Activated CD8-positive, alpha-beta memory T cell treated with anti-CD3 and anti-CD28 coated beads for 36 hours (primary cell): ENCODE data around the gene ATP6V1G1. TPM values are rescaled to one million over a fixed set of nuclear protein-coding genes. Genes with fewer than 3 reads are reported as not detected.

Source experiments
- CTCF ChIA-PET: fragments of 350-600 bp; sonication (Branson Sonifier 250); formaldehyde crosslinking; loops from one replicate; lab custom pipeline; 2021; ENCODE audit warnings: antibody characterized with exemption; lab: Charles Lee
- POLR2A ChIA-PET: fragments of 350-600 bp; sonication (Branson Sonifier 250); formaldehyde crosslinking; loops from one replicate; lab custom pipeline; 2021; ENCODE audit warnings: antibody characterized with exemption; lab: Charles Lee
- total RNA-seq, 2 experiments: library from RNA; stranded (reverse); gene quantifications; one replicate each; pipeline ENCODE4 v1.2.3, GENCODE V29; 2021

The ATP6V1G1 gene
- 10 to 100 TPM; 39.6 to 41.8 TPM for total RNA-seq

- POLR2A ChIA-PET = interaction anchor here (0.5 to 1.6 kb wide), 7 partner anchors 24 to 330 kb away, joined by 3 to 16 read pairs (median 3); partner anchors contain the start of gene TMEM268
- CTCF ChIA-PET = interaction anchor here (0.7 to 1.6 kb wide), 8 partner anchors 23 to 248 kb away, joined by 3 to 9 read pairs (median 4); partner anchors contain the start of genes TMEM268 and WHRN
Observed at GRCh38 chr9:114587345-114588202, at the start of gene ATP6V1G1. Gene ATP6V1G1, plus strand, starts transcription at chr9:114587769. Its CDS starts 70 bp downstream, at chr9:114587839.

DNA sequence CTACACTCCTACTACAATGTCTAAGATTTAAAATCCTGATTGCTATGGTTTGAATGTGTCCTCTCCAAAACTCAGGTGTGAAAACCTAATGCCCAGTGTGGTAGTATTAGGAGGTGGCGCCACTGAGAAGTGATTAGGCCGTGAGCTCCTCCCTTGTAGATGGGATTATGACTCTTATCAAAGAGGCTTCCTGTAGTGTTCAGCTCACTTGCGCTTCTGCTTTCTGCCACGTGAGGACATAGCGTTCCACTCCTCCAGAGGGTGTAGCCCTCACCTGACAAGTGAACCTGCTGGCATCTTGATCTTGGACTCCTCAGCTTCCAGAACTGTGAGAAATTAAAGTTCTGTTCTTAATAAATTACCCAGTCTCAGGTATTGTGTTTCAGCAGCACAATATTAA is 49.3 kb upstream of the ATP6V1G1 start:
- POLR2A ChIA-PET = no interaction called here
- CTCF ChIA-PET = no interaction called here

- POLR2A ChIA-PET = no interaction called here
- CTCF ChIA-PET = interaction anchor here (0.7 kb wide), 1 partner anchor 1428 kb away, joined by 4 read pairs; no protein-coding TSS in a partner anchor
Observed at GRCh38 chr9:114539701-114540380, 47.7 kb upstream of the ATP6V1G1 start.

DNA sequence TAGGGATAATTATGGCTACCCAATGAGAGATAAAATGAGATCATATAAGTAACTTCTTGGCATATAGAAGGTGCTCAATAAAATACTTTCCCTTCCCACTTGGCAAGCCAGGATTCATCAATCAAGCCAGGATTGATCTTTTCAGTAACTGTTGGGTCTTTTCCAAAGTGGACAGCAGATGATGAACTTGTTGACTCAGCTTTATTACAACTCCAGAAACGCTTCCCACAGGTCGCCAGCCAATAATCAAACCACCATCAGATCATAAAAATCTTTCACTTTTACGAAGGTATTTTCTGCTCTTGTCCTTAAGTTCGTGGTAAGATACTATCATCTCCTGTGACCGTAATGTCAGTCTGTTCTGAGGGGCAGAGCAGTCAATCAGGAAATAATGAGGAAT is 42.5 kb upstream of the ATP6V1G1 start:
- ChIA-PET POLR2A (no interaction called here), CTCF (no interaction called here)

GRCh38 chr9:114546851-114547250 is 40.7 kb upstream of the ATP6V1G1 start:
- CTCF ChIA-PET = no interaction called here

DNA sequence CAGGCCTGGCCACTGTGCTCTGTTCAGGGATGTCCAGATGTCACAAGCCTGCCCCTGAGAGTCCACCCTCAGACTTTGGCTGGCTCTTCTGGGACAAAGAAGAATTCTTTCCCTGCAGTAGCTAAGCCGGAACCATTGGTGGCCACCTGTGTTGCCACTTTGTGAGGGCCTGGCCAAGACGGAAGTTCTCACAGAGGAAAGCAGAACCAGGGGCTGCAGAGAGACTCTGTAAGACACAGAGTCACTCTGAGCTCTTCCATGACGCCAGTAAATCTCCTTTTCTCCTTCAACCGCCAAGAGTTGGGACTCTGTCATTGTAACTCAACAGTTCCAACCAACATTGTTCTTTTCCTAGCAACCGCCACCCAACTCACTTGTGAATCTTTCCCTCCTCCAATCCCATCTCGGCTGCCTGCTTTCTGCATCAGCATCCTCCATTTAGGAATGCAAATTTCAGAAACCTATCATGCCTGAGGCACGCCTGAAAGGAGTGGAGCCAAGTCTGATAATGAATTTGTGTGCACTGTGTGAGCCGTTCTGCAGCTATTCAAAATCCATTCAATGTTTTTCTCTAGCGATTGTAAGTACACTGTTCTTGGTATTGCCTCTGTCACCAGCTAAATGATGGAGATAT is 37.8 kb upstream of the ATP6V1G1 start:
- POLR2A ChIA-PET = no interaction called here
- CTCF ChIA-PET = interaction anchor here (0.9 kb wide), 1 partner anchor 104 kb away, joined by 3 read pairs; no protein-coding TSS in a partner anchor

More at GRCh38 chr9:114546851-114547250, 40.7 kb upstream of the ATP6V1G1 start:
- POLR2A ChIA-PET = no interaction called here

GRCh38 chr9:114551750-114552685 is 35.6 kb upstream of the ATP6V1G1 start:
- ChIA-PET POLR2A (no interaction called here), CTCF (no interaction called here)

DNA sequence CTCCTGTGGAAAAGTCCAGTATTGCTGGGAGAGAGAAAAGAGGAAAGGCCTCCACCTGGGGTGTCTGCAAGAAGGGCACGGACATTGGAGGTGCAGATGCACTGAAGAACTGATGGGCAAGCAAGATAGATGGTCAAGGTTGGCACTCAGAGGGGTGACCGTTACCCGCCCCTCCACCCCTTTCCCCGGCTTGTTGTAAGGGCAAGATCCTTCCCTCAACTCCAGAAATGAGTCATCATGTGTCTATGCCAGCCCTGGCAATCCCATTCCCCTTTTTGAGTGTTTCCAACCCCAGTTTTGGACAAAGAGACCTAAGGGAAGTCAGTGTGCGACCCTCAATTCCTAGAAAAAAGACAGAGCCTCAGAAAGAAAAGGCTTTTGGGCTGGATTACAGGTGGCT is 34.9 kb upstream of the ATP6V1G1 start:
- ChIA-PET POLR2A (no interaction called here), CTCF (no interaction called here)

DNA sequence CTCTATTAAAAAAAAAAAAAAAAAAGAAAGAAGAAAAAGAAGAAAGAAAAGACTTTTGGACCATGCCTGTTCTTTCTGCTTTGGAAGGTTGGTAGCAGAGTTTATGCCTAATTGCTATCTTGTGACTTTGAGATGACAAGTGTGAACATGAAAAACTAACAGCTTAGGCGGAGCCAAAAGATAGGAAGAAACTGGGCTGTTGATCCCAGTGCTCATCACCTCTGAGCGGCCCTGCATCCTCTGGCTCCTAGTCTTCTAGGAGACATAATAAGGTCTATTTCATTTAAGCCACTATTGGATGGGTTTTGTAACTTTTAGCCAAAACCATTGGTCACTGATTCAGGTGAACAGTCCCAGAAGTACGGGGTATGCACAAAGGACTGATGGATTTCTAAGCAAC is 34.4 kb upstream of the ATP6V1G1 start:
- CTCF ChIA-PET = no interaction called here

GRCh38 chr9:114555696-114556095 is 31.9 kb upstream of the ATP6V1G1 start:
- ChIA-PET CTCF (no interaction called here), POLR2A (no interaction called here)

More for the DNA sequence above, 34.4 kb upstream of the ATP6V1G1 start:
- POLR2A ChIA-PET = no interaction called here

DNA sequence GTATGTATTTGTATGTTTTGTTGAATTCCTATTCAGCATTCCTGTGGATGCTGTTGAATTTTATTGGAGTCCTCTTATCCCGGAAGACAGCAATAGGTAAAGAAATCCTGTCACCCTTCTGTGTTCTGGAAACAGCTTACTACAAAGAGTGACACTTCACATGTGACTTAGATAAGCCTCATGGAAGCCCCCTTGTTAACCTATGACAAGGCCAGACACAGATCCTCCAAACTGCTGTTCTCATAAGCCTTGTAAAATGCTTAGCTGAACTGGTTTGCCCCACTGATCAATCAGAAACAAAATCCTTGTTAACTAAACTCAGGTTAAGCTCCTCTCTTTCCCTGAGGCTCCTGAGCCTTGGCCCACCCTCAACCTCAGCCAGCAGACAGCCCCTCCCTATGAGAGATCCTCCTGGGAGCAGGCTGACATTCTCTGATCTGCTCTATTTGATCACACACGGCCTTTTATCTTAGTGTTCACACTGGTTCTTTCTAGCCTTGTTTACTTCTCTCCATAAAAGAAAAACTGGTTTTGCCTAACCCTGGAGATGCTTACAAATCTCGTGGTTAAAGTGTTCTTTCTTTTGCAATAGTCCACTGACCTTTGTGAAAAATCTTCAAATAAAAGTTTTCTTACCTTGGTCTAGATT is 29.4 kb upstream of the ATP6V1G1 start:
- ChIA-PET POLR2A (no interaction called here), CTCF (no interaction called here)

DNA sequence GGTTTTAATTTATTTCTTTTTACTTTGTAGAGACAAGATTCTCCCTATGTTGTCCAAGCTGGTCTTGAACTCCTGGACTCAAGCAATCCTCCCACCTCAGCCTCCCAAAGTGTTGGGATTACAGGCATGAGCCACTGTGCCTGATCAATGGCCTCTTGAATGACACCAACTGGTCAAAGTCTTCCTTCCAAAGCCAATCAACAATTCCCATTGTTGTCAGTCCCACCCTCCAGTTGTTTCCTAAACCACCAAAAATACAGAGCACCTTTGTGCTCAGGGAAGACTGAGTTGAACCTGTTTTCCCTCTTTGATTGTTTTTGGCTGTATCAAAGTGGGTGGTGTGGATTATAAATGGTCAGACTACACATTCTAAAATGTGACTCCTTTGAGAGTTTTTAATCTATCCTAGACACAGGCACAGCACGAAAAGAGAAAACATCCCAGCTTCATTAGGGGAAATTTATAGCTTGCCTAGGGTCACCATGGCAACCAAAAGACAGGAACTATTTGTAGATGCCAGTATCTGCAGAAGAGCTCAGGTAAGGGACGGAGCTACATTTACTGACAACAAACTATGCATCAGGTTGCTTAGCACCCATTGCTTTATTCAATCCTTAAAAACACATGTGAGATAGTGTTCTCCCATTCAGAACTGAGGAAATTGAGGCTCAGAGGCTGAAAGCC is 27.6 kb upstream of the ATP6V1G1 start:
- POLR2A ChIA-PET = no interaction called here
- CTCF ChIA-PET = no interaction called here

DNA sequence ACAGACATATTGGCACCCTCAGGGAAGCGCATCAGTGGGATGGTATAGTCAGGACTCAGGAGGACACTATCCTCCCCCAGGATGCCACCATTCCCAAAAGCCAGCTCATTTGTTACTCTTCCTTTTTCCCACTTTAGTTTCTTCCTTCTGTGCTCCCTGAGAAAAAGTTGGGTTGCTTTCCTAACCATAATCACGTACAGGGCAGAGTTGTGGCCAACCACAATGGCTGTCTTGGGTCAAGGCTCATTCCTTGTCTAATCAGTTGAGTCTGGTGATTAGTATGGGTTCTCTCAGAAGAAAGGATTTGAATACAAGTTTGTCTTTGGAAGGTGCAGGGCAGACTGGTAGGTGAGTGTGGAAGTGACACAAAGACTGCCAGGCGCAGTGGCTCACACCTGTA is 26.6 kb upstream of the ATP6V1G1 start:
- ChIA-PET CTCF (interaction anchor here (0.6 kb wide), 1 partner anchor 92 kb away, joined by 3 read pairs; no protein-coding TSS in a partner anchor), POLR2A (no interaction called here)

DNA sequence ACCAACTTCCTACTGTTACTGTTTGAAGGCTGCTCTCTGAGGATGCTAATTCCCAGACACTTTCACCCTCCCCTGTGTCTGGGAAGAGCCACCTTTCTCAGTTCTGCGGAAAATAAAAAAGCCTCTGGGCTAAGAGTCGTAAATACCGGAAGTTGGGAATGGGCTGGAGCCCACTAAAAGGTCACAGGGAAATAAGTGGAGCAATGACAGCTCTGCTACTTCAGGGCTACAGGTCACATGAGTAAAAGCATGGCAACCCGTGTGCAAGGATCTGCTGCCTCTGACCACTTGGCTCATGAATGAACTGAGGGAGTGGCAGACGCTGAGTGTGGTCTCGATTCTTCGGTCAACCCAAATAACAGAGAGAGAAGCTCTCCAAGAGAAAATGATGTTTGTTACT is 25.8 kb upstream of the ATP6V1G1 start:
- POLR2A ChIA-PET = no interaction called here
- CTCF ChIA-PET = no interaction called here

DNA sequence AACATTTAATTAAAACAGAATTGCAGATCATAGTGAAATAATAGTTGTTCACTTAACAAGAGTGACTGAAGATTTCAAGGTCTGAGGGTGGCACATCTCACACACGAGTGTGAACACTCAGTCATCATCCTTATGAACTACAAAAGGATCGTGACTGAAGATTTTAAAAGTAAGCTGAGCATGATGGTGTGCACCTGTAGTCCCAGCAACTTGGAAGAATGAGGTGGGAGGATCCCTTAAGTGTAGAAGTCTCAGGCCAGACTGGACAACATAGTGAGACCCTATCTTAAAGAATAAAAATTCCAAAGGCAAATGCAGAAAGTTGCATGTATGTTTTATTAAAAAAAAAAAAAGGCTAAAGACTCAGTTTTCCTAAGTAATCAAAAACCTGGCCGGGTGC is 22.4 kb upstream of the ATP6V1G1 start:
- ChIA-PET POLR2A (no interaction called here), CTCF (no interaction called here)

DNA sequence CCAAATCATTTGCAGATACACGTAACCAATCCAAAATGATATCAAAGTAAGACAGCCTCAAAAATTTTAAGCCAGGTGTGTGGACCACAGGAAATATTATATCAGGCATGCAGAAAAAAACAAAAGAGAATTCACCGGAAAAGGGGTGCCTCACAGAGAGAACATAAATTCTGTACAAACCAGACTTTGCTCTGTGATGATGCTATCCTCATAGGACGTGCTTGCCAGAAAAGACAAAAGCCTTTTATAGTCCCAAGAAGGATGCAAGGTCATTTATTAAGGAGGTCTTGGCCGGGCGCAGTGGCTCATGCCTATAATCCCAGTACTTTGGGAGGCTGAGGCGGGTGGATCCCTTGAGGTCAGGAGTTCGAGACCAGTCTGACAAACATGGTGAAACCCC is 16.8 kb upstream of the ATP6V1G1 start:
- POLR2A ChIA-PET = no interaction called here
- CTCF ChIA-PET = no interaction called here

DNA sequence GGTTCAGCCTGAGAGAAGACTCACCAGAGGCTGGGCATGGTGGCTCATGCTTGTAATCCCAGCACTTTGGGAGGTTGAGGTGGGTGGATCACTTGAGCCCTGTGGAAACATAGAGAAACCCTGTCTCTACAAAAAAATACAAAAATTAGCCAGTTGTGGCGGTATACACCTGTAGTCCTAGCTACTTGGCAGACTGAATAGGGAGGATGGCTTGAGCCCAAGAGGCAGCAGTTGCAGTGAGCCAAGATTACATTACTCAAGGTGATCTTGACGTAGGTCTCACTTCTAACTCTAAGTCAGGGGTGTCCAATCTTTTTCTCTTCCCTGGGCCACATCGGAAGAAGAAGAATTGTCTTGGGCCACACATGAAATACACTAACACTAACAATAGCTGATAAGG is 16.2 kb upstream of the ATP6V1G1 start:
- POLR2A ChIA-PET = no interaction called here

GRCh38 chr9:114572199-114572598 is 15.4 kb upstream of the ATP6V1G1 start:
- ChIA-PET CTCF (no interaction called here), POLR2A (no interaction called here)

More for the DNA sequence above, 16.2 kb upstream of the ATP6V1G1 start:
- CTCF ChIA-PET = interaction anchor here (0.6 kb wide), 1 partner anchor 29 kb away, joined by 3 read pairs; no protein-coding TSS in a partner anchor
